ENCODE data around the gene ACTR6. TPM values are rescaled to one million over a fixed set of nuclear protein-coding genes. Genes with fewer than 3 reads are reported as not detected.

ACTR6 gene
- total and polyA plus RNA-seq, 2 of the 4 experiments (the other 2 are of a cell fraction) = 9.7 to 10.2 TPM

- in situ Hi-C loops (cut with MboI; ENCODE audit: low sequenced_read_pairs) = no loop called here
- peak within 1 kb of the TSS; percentile 75 for H4K91ac ChIP-seq (ENCODE audit: insufficient read depth, low read depth, low read length)
- H4K8ac ChIP-seq (ENCODE audit: low read depth in 2 of 2, low read length in 2 of 2) = peak within 1 kb of the TSS; percentile 75 to 90
- H3K23ac ChIP-seq (ENCODE audit: low read depth, low read length) = peak within 1 kb of the TSS; percentile 97
- H3K18ac ChIP-seq (ENCODE audit: low read depth, low read length) = peak within 1 kb of the TSS; percentile 67
- H2AFZ ChIP-seq (replicated peaks; ENCODE audit: low read length, poor library complexity) = peak within 1 kb of the TSS; percentile 98
- H3K9me1 ChIP-seq (ENCODE audit: insufficient read depth, low read length) = 0 out of 2 replicates have a peak, but pooled peaks cover 3% of the 10 kb centered on the region
- peak within 1 kb of the TSS; percentile 87 for H3K56ac ChIP-seq (ENCODE audit: extremely low read depth, insufficient read depth, low read length)
- peak within 1 kb of the TSS; percentile 58 for H2BK120ac ChIP-seq (ENCODE audit: low read depth, low read length)
- peak; percentile 98 for DNase-seq
- peak within 1 kb of the TSS; percentile 96 for H3K9ac ChIP-seq (ENCODE audit: low read depth, low read length)
- no peaks in the 10 kb centered on the region for H3K36me3 ChIP-seq (ENCODE audit: control insufficient read depth, insufficient read depth, low read length)
- peak within 1 kb of the TSS; percentile 78 for H3K27ac ChIP-seq (ENCODE audit: insufficient read depth, low read length)
- 0% methylated on average over 13 of the region's 62 CpGs; no CpG with 5 or more reads in 1 of the 2 experiments for WGBS, 2 experiments (ENCODE audit: extremely low coverage in 2 of 2, insufficient read length in 1 of 2)
- dilution Hi-C loops (cut with HindIII; ENCODE audit: low sequenced_read_pairs, unreplicated experiment) = no loop called here
- BruUV-seq (replicated peaks) = no TSS peak
- H3K27me3 ChIP-seq (ENCODE audit: control insufficient read depth, insufficient read depth, low read length) = no peaks in the 10 kb centered on the region
- peak within 1 kb of the TSS; percentile 60; the same call in 2 of the 3 replicates for H2BK15ac ChIP-seq (ENCODE audit: low read depth, low read length)
- no peak within 1 kb of the TSS for H2BK20ac ChIP-seq (ENCODE audit: low read depth, low read length)
- H3K79me1 ChIP-seq (ENCODE audit: low read depth in 1 of 2, low read length in 2 of 2) = peaks cover 17 to 20% of the 10 kb centered on the region in 2 experiments
- peak within 1 kb of the TSS; percentile 99 for H3K4me2 ChIP-seq (ENCODE audit: low read depth, low read length)
- peak within 1 kb of the TSS; percentile 83 for H3K4ac ChIP-seq (ENCODE audit: low read depth, low read length)
- peaks cover 3% of the 10 kb centered on the region for H3K4me1 ChIP-seq (ENCODE audit: control insufficient read depth, insufficient read depth, low read length)
- H3K9me3 ChIP-seq (ENCODE audit: control insufficient read depth, insufficient read depth, low read length) = no peaks in the 10 kb centered on the region
- H4K5ac ChIP-seq (ENCODE audit: low read depth, low read length) = peak within 1 kb of the TSS; percentile 69
- TF ChIP-seq CTCF (conservative IDR thresholded peaks at IDR 0.05; ENCODE audit: low read depth, low read length) (no peak), MXI1 (IDR thresholded peaks at IDR 0.05; ENCODE audit: borderline replicate concordance, low read depth, low read length) (peak; percentile 19; the same call in 1 of the 2 replicates), RCOR1 (IDR thresholded peaks at IDR 0.05; ENCODE audit: insufficient replicate concordance, low read length) (peak; percentile 35), MAZ (IDR thresholded peaks at IDR 0.05; ENCODE audit: borderline replicate concordance, low read depth, low read length) (peak; percentile 84), POLR2A (IDR thresholded peaks at IDR 0.05; ENCODE audit: low read depth, low read length) (peak; percentile 82), ELK1 (IDR thresholded peaks at IDR 0.05; ENCODE audit: borderline replicate concordance, low read depth, low read length) (no peak), SMC3 (IDR thresholded peaks at IDR 0.05; ENCODE audit: low read depth, low read length) (no peak), BHLHE40 (IDR thresholded peaks at IDR 0.05; ENCODE audit: low read depth, low read length) (no peak), USF2 (IDR thresholded peaks at IDR 0.05; ENCODE audit: low read depth, low read length) (peak; percentile 74), RFX5 (IDR thresholded peaks at IDR 0.05; ENCODE audit: low read depth, low read length) (no peak)
- peaks cover 11% of the 10 kb centered on the region for H4K20me1 ChIP-seq (ENCODE audit: insufficient read depth, low read length)
- H3K14ac ChIP-seq (replicated peaks; ENCODE audit: low read depth, low read length) = peak within 1 kb of the TSS; percentile 87
- CTCF ChIA-PET = interaction anchor here (0.9 to 1.4 kb wide), 2 partner anchors 147 to 288 kb away, joined by 3 to 4 read pairs; no protein-coding TSS in a partner anchor
- H2AK5ac ChIP-seq (ENCODE audit: low read depth, low read length) = no peak within 1 kb of the TSS
- H2AK9ac ChIP-seq (replicated peaks; ENCODE audit: low read depth, low read length, poor library complexity) = peak within 1 kb of the TSS; percentile 96
- peak within 1 kb of the TSS; percentile 89 for H3K4me3 ChIP-seq (ENCODE audit: insufficient read depth, low read depth, low read length)
- peak within 1 kb of the TSS; percentile 56 for H2BK5ac ChIP-seq (ENCODE audit: low read depth, low read length, poor library complexity, severe bottlenecking)
- intact Hi-C loops (cut with micrococcal nuclease) = loop anchor here (5.0 kb wide), 1 partner anchor 60 kb away; no protein-coding TSS in a partner anchor
- POLR2A ChIA-PET (ENCODE audit: unreplicated experiment) = interaction anchor here (0.6 kb wide), 1 partner anchor 457 kb away, joined by 6 read pairs; no protein-coding TSS in a partner anchor
- peak; percentile 91 for ATAC-seq (ENCODE audit: low read depth)
Observed at GRCh38 chr12:100266835-100267602, 66.4 kb downstream of the ACTR6 start, which contains the start of the genes DEPDC4 and SCYL2. Gene DEPDC4, minus strand, starts transcription at chr12:100267079. Its CDS starts 3 bp downstream, at chr12:100267076. Gene SCYL2, plus strand, starts transcription at chr12:100267177. Its CDS starts 15,794 bp downstream, at chr12:100282971.

All from IMR-90 (cell line).